NCI-H2107 treated with DMSO at 0.1 percent for 48 hours (cell line): ENCODE results near the gene HHEX.
"Not testable (repeated sequence)": the region's sequence is repeated elsewhere in the genome, so short reads cannot be mapped to it uniquely, and the experiment has no call there.

ENCODE experiments used
- DNase-seq: peaks from one replicate; lab custom pipeline; 2025; ENCODE audit not compliant: unreplicated experiment; lab: John Stamatoyannopoulos, UW

The HHEX gene

GRCh38 chr10:92689663-92690210 is at the start of gene HHEX:
Gene HHEX, plus strand, starts transcription at chr10:92689955. Its CDS starts 32 bp downstream, at chr10:92689987.
- DNase-seq, result no peak

DNA sequence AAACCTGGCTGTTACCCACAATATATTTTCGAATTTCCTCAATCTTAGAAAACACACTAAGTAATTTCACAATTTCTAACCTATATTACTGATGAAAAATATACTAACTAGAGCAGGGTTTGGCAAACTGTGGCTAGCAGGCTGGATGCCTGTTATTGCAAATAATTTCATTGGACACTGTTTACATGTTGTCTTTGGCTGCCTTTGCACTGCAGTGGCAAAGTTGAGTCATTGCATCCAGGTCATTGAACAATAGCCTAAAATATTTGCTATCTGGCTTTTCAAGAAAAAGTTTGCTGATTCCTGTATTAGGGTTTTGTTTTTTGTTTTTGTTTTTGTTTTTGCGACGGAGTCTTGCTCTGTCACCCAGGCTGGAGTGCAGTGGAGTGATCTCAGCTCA is 49.6 kb upstream of the HHEX start:
- DNase-seq, result no peak

- no peak for DNase-seq
Observed at GRCh38 chr10:92641492-92641891, 48.3 kb upstream of the HHEX start.

GRCh38 chr10:92644921-92645320 is 44.8 kb upstream of the HHEX start:
- no peak for DNase-seq

GRCh38 chr10:92650864-92651263 is 38.9 kb upstream of the HHEX start:
- DNase-seq, result not testable (repeated sequence)

GRCh38 chr10:92655426-92655825 is 34.3 kb upstream of the HHEX start:
- no peak for DNase-seq

DNA sequence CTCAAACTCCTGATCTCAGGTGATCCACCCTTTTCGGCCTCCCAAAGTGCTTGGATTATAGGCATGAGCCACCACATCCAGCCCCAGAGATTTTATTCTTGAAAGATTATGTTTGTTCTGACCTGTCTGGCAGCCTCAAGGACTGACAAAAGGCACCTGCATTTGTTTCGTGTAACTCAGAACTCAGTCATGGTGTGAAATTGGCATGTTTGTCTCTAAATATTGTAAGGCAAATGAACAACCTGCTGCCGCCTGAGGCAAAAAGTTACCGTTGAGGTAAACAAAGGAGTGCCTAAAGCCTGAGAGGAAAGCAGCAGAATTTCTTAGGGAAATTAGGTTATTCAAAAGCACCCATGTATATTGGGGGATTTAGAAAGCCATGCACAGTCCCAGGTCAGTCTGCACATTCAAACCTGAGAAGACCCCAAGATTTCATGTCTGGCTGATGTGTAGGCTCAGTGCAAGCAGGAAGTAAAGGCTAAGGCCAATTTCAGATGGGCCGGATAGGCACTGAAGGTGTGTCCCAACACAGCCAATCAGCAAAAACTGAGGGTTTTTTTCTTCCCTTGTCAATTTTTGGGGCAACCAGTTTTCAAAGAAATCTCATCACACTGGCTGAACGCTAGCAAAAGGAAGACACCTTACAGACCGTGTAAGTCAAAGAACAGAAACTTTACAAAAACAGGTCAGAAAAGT is 33.3 kb upstream of the HHEX start:
- no peak for DNase-seq

- no peak for DNase-seq
Observed at GRCh38 chr10:92657024-92657423, 32.7 kb upstream of the HHEX start.

DNA sequence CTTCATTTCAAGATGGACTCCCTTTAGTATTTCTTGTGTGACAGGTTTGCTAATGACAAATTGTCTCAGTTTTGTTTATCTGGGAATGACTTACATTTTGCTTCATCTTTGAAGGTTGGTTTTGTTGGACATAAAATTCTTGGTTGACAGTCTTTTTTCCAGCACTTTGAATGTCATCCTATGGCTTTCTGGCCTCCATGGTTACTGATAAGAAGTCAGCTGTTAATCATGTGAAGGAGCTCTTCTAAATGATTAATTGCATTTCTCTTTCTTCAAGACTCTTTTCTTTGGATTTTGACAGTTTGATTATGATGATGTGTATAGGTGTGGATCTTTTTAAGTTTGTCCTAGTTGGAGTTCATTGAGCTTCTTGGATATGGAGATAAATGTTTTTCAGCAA is 26.9 kb upstream of the HHEX start:
- no peak for DNase-seq

DNA sequence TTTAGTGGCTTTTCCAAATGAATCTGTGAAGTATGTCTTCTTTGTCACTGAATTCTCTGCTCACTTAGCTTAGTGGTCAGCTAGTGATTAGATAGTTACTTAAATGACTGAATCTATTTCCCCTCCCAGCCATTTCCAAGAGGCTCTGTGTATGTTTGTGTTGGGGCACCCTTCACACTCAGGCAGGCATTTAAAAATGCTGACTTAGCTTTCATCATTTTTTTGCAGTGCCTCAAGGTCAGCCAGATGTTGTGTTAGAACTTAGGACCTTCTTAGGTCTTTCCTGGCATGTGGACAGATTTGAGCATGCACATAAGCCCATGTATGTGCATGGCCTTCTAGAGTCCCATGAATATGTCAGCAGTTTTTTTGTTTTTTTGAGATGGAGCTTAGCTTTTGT is 25.4 kb upstream of the HHEX start:
- no peak for DNase-seq

DNA sequence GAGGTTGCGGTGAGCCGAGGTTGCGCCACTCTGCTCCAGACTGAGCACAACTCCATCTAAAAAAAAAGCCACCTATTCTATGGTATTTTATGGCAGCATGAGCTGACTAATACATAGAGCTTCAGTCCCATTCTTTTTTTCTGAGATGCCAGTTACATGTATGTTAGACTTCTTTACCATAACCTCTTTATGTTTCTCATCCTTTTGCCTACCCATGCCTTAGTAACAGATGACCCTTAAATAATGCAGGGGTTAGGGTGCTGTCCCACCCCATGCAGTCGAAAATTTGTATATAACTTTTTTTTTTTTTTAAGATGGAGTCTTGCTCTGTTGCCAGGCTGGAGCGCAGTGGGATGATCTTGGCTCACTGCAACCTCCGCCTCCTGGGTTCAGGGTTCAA is 22.7 kb upstream of the HHEX start:
- no peak for DNase-seq

DNA sequence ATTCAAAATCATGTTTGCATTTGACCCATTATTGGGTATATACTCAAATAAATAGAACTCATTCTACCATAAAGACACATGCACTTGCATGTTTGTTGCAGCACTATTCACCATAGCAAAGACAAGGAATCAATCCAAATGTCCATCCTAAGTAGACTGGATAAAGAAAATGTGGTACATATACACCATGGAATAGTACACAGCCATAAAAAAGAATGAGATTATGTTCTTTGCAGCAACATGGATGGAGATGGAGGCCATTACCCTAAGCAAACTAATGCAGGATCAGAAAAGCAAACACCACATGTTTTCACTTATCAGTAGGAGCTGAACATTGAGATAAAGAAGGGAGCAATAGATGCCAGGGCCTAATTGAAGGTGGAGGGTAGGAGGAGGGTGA is 12.0 kb upstream of the HHEX start:
- no peak for DNase-seq

DNA sequence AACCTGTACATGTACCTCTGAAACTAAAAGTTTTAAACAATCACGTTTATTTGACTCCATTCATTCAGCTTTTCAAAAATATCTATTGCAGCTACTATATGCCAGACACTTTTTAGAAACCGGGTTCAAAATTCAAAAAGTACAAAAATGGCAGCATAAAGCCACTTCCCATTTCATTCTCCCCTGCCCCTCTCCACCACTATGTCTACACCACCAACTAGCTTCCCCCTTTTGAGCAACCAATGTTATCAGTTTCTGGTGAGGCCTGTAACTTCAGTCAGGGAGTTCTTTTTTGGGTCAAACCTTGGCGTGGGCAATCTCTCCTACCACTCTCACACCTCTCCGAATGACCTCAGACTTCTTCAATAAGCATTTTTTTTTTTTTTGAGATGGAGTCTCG is 11.5 kb upstream of the HHEX start:
- DNase-seq, result no peak

GRCh38 chr10:92681306-92681834 is 8.4 kb upstream of the HHEX start:
- no peak for DNase-seq

DNA sequence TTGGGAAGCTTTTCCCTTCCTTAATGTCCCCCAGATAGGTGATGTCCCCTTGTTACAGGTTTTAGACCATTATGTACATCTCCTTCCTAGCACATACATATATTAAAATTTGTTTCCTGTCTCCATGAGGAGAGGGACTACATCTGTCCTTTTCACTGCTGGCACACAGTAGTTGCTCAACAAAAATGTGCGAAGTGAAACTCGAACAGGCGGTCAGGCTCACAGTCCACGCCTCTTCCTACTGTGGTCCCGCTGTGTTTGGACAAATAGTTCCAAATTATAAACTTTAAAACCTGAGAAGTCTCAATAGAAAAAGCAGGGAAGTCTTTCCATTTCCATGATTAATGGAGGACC is 1.2 kb upstream of the HHEX start:
- DNase-seq, result no peak

- no peak for DNase-seq
Observed at GRCh38 chr10:92688927-92689662, 660 bp upstream of the HHEX start.

DNA sequence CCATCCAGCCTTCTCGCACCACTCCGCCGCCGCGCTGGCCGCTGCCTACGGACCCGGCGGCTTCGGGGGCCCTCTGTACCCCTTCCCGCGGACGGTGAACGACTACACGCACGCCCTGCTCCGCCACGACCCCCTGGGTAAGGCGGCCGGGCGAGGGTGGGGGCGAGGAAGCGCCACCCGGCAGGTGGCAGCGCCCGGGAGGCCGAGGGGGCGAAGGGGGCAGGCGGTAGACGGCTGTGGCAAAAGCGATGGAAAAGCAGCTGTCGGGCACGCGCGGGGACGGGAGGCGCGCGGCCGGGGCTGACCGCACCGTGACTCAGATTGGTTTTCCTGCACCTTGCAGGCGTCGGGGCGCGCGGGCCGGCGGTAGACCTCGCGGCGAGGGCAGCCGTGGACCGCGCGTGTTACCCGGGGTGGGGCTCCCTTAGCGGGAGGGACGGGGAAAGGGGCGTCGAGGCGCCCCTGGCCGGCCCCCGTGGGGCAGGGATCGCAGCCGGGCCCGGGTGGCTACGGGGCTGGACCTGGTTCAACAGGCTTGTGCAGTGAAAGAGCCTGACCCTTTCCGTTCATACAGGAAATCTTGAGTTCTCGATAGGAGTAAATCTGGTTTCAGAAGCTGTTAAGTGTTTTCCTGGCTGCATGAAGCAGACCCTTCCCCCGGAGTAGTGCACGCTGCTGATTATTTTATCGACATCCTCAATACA is 608 bp downstream of the HHEX start:
- no peak for DNase-seq

GRCh38 chr10:92690915-92691590 is 1.3 kb downstream of the HHEX start:
- DNase-seq, result no peak

GRCh38 chr10:92691591-92692079 is 1.9 kb downstream of the HHEX start:
- no peak for DNase-seq

- DNase-seq, result no peak
Observed at GRCh38 chr10:92692080-92692671, 2.4 kb downstream of the HHEX start.
